Spinal cord (tissue), 10 donors: ENCODE results near the gene ATF1. TPM values are rescaled to one million over a fixed set of nuclear protein-coding genes. Genes with fewer than 3 reads are reported as not detected.
"Not testable (repeated sequence)": the region's sequence is repeated elsewhere in the genome, so short reads cannot be mapped to it uniquely, and the experiment has no call there.

Source experiments
- DNase-seq, 6 donors: peaks; one replicate each; pipeline versions ENCODE4 v3.0.0 to v3.0.0-alpha.2; 2013 to 2015; ENCODE audit warnings: low spot score in 6 of 6, low read depth in 4 of 6
- H3K27ac ChIP-seq: one replicate; pipeline ENCODE4 v1.5.1; 2013; ENCODE audit warnings: low read depth, low read length, control low read depth
- H3K27me3 ChIP-seq: one replicate; pipeline ENCODE4 v1.6.1; 2013; ENCODE audit warnings: low read length; ENCODE audit not compliant: control insufficient read depth, insufficient read depth
- H3K36me3 ChIP-seq: one replicate; pipeline ENCODE4 v1.6.1; 2013; ENCODE audit warnings: low read length; ENCODE audit not compliant: control insufficient read depth, insufficient read depth
- H3K4me1 ChIP-seq: one replicate; pipeline ENCODE4 v1.6.1; 2013; ENCODE audit warnings: low read length; ENCODE audit not compliant: control insufficient read depth, insufficient read depth
- H3K4me3 ChIP-seq: one replicate; pipeline ENCODE4 v1.5.1; 2013; ENCODE audit warnings: low read depth, low read length, control low read depth
- H3K9me3 ChIP-seq: one replicate; pipeline ENCODE4 v1.6.1; 2013; ENCODE audit warnings: low read length; ENCODE audit not compliant: control insufficient read depth, insufficient read depth
- WGBS: methylation state at CpG from one replicate; pipeline ENCODE4 v1.1.5; 2013; ENCODE audit warnings: missing lambda C conversion rate; ENCODE audit not compliant: insufficient coverage; 5-methylcytosine and 5-hydroxymethylcytosine counted together
- polyA plus RNA-seq, 2 donors: library from polyadenylated mRNA; unstranded; fragments of 120-200 nt; gene quantifications; one replicate each; pipeline ENCODE4 v1.2.1, GENCODE V29; 2013; ENCODE audit not compliant: insufficient read length in 2 of 2
- total RNA-seq, 2 donors: library from RNA; depleted of rRNA in 1 of 2; stranded (reverse); fragments of 120-200 nt in 1 of 2; fragments of >200 nt in 1 of 2; gene quantifications; one replicate each; pipeline versions ENCODE4 v1.2.3 to v1.2.4, GENCODE V29; 2013 to 2014
- donor health status: healthy.

The ATF1 gene
- total and polyA plus RNA-seq, 4 donors: 17.8 to 49.3 (median 21.7) TPM

- WGBS: 97% methylated on average over 5 of the region's 11 CpGs
- H3K4me1 ChIP-seq, H3K27me3 ChIP-seq, H3K4me3 ChIP-seq, DNase-seq, H3K27ac ChIP-seq, H3K9me3 ChIP-seq, H3K36me3 ChIP-seq: not testable (repeated sequence)
Observed at GRCh38 chr12:50823724-50824123, 59.8 kb downstream of the ATF1 start.

GRCh38 chr12:50824914-50825313, 61.0 kb downstream of the ATF1 start:
- 44% methylated on average over 1 of the region's 4 CpGs for WGBS

GRCh38 chr12:50825372-50825838, 61.5 kb downstream of the ATF1 start:
- WGBS: no CpG with 5 or more reads among the region's 2 CpGs
- Histone ChIP-seq H3K9me3 (no peaks in the 10 kb centered on the region), H3K27me3 (no peaks in the 10 kb centered on the region), H3K27ac (no peak overlapping the region), H3K36me3 (no peaks in the 10 kb centered on the region), H3K4me1 (peaks cover 14% of the 10 kb centered on the region), H3K4me3 (no peak overlapping the region)
- DNase-seq: peak; percentile 18 to 85 (median 39)

More at GRCh38 chr12:50824914-50825313, 61.0 kb downstream of the ATF1 start:
- Histone ChIP-seq H3K27me3 (no peaks in the 10 kb centered on the region), H3K36me3 (no peaks in the 10 kb centered on the region), H3K4me1 (peaks cover 14% of the 10 kb centered on the region), H3K27ac (no peak overlapping the region), H3K4me3 (no peak overlapping the region), H3K9me3 (no peaks in the 10 kb centered on the region)
- no peak for DNase-seq

GRCh38 chr12:50828121-50828520, 64.2 kb downstream of the ATF1 start:
- Histone ChIP-seq H3K4me1 (peaks cover 14% of the 10 kb centered on the region), H3K36me3 (no peaks in the 10 kb centered on the region), H3K27ac (no peak overlapping the region), H3K9me3 (peaks cover 2% of the 10 kb centered on the region), H3K4me3 (no peak overlapping the region), H3K27me3 (no peaks in the 10 kb centered on the region)
- no peak for DNase-seq
- WGBS: 100% methylated on average over 1 of the region's 1 CpG

DNA sequence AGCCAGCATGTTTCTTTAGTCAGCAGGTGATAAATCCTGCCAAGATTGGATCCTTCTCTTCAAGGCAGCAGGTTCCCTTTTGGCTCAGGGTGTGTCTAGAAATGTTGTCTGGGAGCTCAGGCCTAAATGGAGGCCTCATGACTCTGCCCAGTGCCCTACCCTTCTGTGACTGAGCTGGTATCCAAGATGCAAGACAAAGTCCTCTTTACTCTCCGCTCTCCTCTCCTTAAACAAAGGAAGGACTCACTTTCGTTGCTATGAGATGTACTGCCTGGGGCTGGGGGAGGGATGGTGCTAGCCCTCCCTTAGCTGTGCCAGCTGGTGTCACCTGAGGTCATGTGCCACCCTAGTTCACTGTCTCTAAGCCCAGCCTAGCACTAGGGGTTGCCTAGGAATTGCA, 65.0 kb downstream of the ATF1 start:
- H3K36me3 ChIP-seq: no peaks in the 10 kb centered on the region
- DNase-seq: peak in 2 of 6 donors; percentile 2 to 30
- WGBS: 33% methylated on average over 1 of the region's 2 CpGs
- H3K27ac ChIP-seq: no peak overlapping the region
- H3K4me3 ChIP-seq: no peak overlapping the region
- H3K4me1 ChIP-seq: peaks cover 14% of the 10 kb centered on the region
- H3K27me3 ChIP-seq: no peaks in the 10 kb centered on the region
- peaks cover 7% of the 10 kb centered on the region for H3K9me3 ChIP-seq

GRCh38 chr12:50833801-50834200, 69.9 kb downstream of the ATF1 start:
- H3K4me3 ChIP-seq, DNase-seq, H3K36me3 ChIP-seq, H3K9me3 ChIP-seq, H3K27me3 ChIP-seq, H3K27ac ChIP-seq, H3K4me1 ChIP-seq: not testable (repeated sequence)

DNA sequence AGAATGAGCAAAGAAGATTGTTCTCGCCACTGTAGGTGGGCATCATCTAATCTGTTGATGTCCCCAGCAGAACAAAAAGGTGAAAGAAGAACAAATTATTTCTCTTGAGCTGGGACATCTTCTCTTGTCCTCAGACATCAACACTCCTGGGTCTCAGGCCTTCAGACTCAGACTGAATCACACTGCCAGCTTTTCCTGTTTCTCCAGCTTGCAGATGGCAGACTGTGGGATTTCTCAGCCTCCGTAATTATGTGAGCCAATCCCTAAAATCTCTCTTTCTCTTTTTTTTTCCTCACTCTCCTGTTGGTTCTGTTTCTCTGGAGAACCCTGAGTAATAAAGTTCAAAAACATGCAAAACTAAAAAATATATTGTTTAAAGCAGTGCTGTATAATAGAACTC, 75.1 kb downstream of the ATF1 start:
- Histone ChIP-seq H3K4me1 (peaks cover 7% of the 10 kb centered on the region), H3K27me3 (peaks cover 3% of the 10 kb centered on the region), H3K36me3 (no peaks in the 10 kb centered on the region), H3K9me3 (no peaks in the 10 kb centered on the region), H3K27ac (no peak overlapping the region), H3K4me3 (no peak overlapping the region)
- WGBS: 88% methylated on average over 1 of the region's 2 CpGs
- DNase-seq: peak in 1 of 6 donors; percentile 60

GRCh38 chr12:50840809-50841487, 77.0 kb downstream of the ATF1 start:
- WGBS: 100% methylated on average over 3 of the region's 7 CpGs
- Histone ChIP-seq H3K4me3 (no peak overlapping the region), H3K4me1 (peaks cover 7% of the 10 kb centered on the region)

DNA sequence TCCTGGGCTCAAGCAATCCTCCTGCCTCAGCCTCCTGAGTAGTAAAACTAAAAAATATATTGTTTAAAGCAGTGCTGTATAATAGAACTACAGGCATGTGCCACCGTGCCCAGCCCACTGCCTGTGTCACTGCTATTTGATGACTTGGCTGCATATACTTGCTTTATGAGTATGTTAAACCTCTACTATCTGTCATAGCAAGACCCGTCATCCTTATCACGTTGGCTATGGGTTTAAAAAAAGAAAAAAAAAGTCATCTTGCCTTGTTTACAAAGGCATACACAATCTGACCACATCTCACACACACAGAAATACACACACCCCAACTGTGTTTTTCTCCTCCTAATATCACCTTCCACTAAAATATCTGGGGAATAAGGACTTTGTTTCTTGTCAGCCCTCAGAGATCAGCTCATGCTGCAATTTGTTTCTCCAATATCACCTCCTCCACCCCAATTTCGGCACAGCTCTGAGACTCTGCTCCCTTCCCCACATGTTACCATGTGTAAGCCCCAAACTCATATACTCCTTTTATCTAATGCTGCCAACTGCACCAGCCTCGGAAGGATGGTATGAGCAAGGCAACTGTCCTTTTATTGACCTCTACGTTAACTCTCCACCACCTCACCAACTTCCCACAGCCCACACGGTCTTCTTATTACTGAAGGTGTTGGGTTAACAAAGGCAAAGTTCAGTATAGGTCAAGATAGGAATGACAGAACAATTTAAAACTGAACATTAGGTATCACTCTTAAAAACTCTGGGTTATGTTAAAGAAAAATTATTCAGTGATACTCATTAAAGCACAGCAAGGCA, 78.0 kb downstream of the ATF1 start:
- Histone ChIP-seq H3K9me3 (no peaks in the 10 kb centered on the region), H3K4me3 (no peak overlapping the region), H3K27ac (no peak overlapping the region), H3K4me1 (peaks cover 7% of the 10 kb centered on the region), H3K36me3 (no peaks in the 10 kb centered on the region), H3K27me3 (peaks cover 3% of the 10 kb centered on the region)
- WGBS: 100% methylated on average over 1 of the region's 7 CpGs
- DNase-seq: no peak

More at GRCh38 chr12:50840809-50841487, 77.0 kb downstream of the ATF1 start:
- H3K36me3 ChIP-seq: no peaks in the 10 kb centered on the region
- peaks cover 3% of the 10 kb centered on the region for H3K27me3 ChIP-seq
- DNase-seq: no peak
- H3K9me3 ChIP-seq: no peaks in the 10 kb centered on the region
- H3K27ac ChIP-seq: no peak overlapping the region
